Measurements from ENCODE around the gene CMSS1.

GRCh38 chr3:99839613-99840012 is 22.0 kb downstream of the CMSS1 start:
- TF ChIP-seq CTCF (IDR thresholded peaks at IDR 0.05) (no peak), POLR2A (IDR thresholded peaks at IDR 0.05) (no peak)

All from right lobe of liver (tissue), 4 donors.